ENCODE data around the gene AP1M2. TPM values are rescaled to one million over a fixed set of nuclear protein-coding genes. Genes with fewer than 3 reads are reported as not detected.
"Not testable (repeated sequence)": the region's sequence is repeated elsewhere in the genome, so short reads cannot be mapped to it uniquely, and the experiment has no call there.

Gene AP1M2
- polyA plus RNA-seq, 3 donors, result 41.8 to 51.5 (median 41.9) TPM

DNA sequence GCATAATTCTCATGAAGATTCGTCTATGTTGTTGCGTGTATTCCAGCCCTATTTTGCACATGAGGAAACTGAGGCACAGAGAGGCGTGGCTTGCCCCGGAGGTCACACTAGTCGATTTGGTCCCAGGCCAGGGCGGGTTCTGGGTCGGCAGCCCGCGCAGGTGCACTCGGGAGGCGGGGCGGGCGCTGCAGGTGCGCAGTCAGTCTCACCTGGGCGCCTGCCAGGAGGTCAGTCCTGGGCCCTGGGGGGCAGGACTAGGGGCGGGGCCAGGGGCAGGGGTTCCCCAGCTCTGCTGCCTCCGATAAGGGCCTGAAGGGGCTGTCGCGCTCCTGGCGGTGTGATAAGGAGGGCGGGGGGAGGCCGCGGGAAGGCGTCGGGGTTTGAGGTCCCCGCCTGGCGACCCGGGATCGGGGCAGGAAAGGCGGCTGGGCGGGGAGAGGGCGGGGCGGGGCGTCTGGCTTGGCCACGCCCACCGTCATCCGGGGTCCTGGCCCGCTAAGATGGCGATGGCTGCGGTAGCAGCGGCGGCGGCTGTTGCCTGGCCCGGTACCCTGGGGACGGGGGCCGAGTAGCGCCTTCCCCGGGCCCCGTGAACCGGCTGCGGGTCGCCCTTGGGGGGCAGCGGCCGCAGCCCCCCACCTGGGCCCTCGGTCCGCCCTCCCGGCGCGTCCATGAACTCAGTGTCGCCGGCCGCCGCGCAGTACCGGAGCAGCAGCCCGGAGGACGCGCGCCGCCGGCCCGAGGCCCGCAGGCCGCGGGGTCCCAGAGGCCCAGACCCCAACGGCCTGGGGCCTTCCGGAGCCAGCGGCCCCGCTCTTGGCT, 43.5 kb downstream of the AP1M2 start, which contains the start of gene ATG4D:
Gene ATG4D, plus strand, starts transcription at position 485 of the 822 bp plus-strand sequence. Its CDS starts 187 bp downstream, at position 672.
- no peak for DNase-seq (ENCODE audit: low read depth in 3 of 3, low spot score in 2 of 3)

DNA sequence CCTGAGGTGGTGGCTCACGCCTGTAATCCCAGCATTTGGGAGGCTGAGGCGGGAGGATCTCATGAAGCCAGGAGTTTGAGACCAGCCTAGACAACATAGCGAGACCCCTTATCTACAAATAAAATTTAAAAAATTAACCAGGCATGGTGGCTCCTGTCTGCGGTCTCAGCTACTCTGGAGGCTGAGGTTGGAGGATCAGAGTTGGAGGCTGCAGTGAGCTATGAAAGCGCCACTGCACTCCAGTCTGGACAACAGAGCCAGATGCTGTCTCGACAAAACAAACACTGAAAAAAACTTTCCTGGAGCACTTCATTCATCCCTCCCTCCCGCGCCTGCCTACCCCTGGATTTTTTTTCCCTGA, 44.1 kb downstream of the AP1M2 start:
- no peak for DNase-seq (ENCODE audit: low read depth in 3 of 3, low spot score in 2 of 3)

DNA sequence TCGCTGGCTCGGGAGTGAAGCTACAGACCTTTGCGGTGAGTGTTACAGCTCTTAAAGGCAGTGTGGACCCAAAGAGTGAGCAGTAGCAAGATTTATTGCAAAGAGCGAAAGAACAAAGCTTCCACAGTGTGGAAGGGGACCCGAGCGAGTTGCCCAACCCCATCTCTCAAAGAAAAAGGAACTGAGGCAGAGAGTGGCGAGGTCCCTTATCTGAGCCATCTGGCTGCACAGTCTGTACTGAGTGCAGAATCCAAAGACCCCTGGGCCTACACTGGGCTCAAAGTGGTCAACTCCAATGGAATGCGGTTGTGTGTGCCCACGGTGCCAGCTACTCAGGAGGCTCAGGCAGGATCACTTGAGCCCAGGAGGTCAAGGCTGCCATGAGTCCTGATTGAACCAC, 48.1 kb downstream of the AP1M2 start:
- DNase-seq (ENCODE audit: low read depth in 3 of 3, low spot score in 2 of 3), result not testable (repeated sequence)

DNA sequence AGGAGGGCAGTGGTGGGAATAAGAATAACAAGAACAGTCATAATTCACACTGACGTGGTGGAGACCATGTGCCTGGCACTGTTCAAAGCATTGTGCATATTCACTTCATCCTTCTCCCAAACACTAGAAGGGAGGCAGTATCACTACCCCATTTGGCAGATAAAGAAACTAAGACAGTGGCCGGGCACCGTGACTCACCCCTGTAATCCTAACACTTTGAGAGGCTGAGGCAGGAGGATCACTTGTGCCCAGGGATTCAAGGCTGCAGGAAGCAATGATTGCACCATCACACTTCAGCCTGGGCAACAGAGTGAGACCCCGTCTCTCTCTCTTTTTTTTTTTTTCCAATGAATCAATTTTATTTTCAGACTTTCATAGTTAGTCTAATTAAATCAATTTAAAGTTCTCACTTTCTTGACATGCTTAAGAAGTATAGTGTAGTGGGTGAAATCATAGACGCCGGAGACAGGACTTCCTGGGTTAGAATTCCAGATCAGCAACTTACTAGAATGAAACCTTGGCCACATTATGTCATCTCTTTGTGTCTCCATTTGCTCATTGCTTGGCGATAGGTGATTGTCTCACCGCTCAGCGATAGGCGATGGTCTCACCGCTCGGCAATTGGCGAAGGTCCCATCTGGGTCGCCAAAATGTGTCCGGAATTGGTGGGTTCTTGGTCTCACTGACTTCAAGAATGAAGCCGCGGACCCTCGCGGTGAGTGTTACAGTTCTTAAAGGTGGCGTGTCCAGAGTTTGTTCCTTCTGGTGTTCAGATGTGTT, 48.7 kb downstream of the AP1M2 start:
- no peak for DNase-seq (ENCODE audit: low read depth in 3 of 3, low spot score in 2 of 3)

DNA sequence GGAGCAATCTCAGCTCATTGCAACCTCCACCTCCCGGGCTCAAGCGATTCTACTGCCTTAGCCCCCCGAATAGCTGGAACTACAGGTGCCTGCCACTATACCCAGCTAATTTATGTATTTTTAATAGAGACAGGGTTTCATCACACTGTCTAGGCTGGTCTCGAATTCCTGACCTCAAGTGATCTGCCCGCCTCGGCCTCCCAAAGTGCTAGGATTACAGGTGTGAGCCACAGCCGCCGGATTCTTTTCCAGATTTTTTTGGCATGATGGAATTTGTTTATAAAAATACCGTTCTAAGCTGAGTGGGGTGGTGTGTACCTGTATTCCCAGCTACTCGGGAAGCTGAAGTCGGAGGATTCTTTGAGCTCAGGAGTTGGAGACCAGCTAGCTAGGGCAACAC, 49.4 kb downstream of the AP1M2 start:
- DNase-seq (ENCODE audit: low read depth in 3 of 3, low spot score in 2 of 3), result no peak

DNA sequence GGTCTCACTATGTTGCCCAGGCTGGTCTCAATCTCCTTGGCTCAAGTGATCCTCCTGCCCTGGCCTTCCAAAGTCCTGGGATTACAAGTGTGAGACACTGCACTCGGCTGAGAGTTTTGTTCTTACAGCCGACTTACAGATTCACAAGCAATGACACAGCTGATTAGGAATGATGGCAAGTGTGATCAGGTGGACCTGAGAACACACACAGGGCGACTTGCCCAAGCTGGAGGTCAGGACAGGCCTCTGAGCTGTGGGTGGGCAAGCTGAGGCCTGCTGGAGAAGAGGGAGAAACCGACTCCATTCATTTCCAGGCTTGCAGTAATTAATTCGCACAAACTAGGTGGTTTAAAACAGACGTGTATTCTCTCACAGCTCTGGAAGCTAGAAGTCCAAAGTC, 51.5 kb downstream of the AP1M2 start:
- no peak for DNase-seq (ENCODE audit: low read depth in 3 of 3, low spot score in 2 of 3)

DNA sequence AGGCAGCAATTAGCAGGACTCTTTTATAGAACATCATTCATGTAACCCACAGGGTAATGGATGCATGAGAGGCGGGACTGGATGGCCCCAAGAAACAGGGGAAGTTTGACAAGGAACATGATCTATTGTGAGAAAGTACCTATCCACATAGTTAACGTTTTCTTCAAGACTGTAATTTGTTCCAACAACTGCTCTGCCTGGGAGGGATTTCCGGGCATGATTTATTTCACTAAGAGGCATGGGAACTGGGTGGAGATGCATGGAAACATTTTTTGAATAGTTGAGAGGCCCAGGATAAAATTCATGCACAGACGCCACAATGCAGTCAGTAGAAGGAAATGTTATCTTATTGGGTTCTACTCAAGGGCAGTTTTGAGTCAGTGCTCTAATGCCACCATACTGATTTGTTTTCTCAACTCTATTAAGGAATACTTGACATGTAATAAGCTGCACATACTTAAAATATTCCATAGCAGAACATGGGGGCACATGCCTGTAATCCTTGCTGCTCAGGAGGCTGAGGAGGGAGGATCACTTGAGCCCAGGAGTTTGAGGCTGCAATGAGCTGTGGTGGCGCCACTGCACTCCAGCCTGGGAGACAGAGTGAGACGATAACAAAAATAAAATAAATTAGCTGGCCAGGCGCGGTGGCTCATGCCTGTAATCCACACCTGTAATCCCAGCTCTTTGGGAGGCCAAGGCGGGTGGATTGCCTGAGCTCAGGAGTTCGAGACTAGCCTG, 53.3 kb downstream of the AP1M2 start:
- no peak for DNase-seq (ENCODE audit: low read depth in 3 of 3, low spot score in 2 of 3)

DNA sequence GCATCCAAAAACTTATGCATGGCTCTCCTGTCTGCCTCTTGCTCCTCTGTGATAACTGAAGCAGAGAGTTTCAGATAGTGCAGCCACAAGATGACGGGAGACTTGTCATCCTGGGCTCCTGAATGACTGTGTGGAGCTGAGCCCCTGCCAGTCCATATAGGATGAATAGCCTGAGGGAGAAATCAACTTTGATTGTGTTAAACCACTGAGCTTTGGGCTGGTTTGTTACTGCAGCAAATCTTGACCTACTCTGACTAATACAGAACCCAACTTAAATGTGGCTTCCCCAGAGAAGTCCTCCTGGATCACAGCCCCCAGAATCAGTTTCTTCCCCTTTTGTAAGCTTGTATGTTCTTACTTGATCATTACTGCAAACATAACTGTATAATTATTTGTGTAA, 54.7 kb downstream of the AP1M2 start:
- DNase-seq (ENCODE audit: low read depth in 3 of 3, low spot score in 2 of 3), result no peak

DNA sequence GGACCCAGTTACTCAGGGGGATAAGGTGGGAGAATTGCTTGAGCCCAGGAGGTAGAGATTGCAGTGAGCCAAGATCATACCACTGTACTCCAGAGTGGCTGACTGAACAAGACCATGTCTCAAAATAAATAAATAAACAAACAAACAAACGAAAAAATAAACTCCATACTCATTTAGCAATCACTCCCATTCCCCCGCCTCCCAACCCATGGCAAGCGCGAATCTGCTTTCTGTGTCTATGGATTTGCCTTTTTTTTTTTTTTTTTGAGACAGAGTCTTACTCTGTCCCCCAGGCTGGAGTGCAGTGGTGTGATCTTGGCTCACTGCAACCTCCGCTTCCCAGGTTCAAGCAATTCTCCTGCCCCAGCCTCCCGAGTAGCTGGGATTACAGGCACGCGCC, 60.2 kb downstream of the AP1M2 start:
- DNase-seq (ENCODE audit: low read depth in 3 of 3, low spot score in 2 of 3), result not testable (repeated sequence)

DNA sequence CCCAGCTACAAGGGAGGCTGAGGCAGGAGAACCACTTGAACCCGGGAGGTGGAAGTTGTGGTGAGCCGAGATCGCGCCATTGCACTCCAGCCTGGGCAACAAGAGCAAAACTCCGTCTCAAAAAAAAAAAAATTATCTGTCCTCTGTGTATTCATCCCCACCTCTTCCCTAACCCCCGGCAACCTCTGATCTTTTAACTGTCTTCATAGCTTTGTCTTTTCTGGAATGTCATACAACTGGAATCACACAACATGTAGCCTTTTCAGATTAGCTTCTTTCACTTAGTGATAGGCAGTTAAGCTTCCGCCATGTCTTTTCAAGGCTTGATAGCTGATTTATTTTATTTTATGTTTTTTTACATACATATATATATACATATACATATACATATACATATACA, 61.5 kb downstream of the AP1M2 start:
- no peak for DNase-seq (ENCODE audit: low read depth in 3 of 3, low spot score in 2 of 3)

DNA sequence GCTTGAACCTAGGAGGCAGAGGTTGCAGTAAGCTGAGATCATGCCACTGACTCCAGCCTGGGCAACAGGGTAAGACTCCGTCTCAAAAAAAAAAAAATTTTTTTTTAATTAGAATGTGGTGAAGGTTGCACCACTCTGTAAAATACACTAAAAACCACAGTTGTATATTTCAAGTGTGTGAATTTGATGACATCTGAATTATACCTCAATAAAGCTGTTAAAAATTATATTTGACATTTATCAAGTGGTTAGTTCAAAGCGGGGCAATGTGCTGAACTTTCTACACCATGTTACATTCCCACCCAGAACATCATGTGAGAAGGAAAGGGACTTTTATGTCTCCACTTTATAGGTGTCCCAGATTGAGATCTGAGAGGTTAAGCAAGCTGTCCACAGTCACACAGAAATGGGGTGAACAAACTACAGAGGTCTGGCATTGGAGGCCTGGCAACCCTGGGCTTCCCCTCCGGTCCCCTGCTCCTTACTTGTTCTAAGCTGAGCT, 63.9 kb downstream of the AP1M2 start:
- no peak for DNase-seq (ENCODE audit: low read depth in 3 of 3, low spot score in 2 of 3)

Other genes starting within 250 kb of the AP1M2 start
- 10 to 100 TPM in 1 of 3 donors, 1 to 10 TPM in 2; 7.4 to 10.7 (median 8.4) TPM for gene ICAM3, start 247.7 kb downstream of the AP1M2 start, polyA plus RNA-seq (ENCODE audit: insufficient read length in 3 of 3)
- gene TYK2, start 206.7 kb downstream of the AP1M2 start, polyA plus RNA-seq (ENCODE audit: insufficient read length in 3 of 3), result 100 to 1,000 TPM in 1 of 3 donors, 10 to 100 TPM in 2; 96.7 to 100 (median 97.5) TPM
- gene CDC37, start 183.8 kb downstream of the AP1M2 start, polyA plus RNA-seq (ENCODE audit: insufficient read length in 3 of 3), result 100 to 1,000 TPM; 141 to 150 (median 144) TPM
- 1 to 10 TPM; 1.7 to 2.8 (median 2.1) TPM for gene PDE4A, start 166.8 kb downstream of the AP1M2 start, polyA plus RNA-seq (ENCODE audit: insufficient read length in 3 of 3)
- gene KEAP1, start 84.0 kb downstream of the AP1M2 start, polyA plus RNA-seq (ENCODE audit: insufficient read length in 3 of 3), result 10 to 100 TPM; 84.6 to 89.6 (median 89.1) TPM
- 1 to 10 TPM; 1.3 to 1.7 (median 1.5) TPM for gene S1PR5, start 69.9 kb downstream of the AP1M2 start, polyA plus RNA-seq (ENCODE audit: insufficient read length in 3 of 3)
- 10 to 100 TPM; 27.3 to 33.3 (median 29.8) TPM for gene ATG4D, start 43.4 kb downstream of the AP1M2 start, polyA plus RNA-seq (ENCODE audit: insufficient read length in 3 of 3)
- gene KRI1, start 21.3 kb downstream of the AP1M2 start, polyA plus RNA-seq (ENCODE audit: insufficient read length in 3 of 3), result 10 to 100 TPM; 28.7 to 38.8 (median 37.1) TPM
- gene CDKN2D, start 18.3 kb downstream of the AP1M2 start, polyA plus RNA-seq (ENCODE audit: insufficient read length in 3 of 3), result 10 to 100 TPM; 10.8 to 11.9 (median 10.9) TPM
- 100 to 1,000 TPM; 191 to 213 (median 201) TPM for gene SLC44A2, start 38.2 kb upstream of the AP1M2 start, polyA plus RNA-seq (ENCODE audit: insufficient read length in 3 of 3)
- gene ILF3, start 67.0 kb upstream of the AP1M2 start, polyA plus RNA-seq (ENCODE audit: insufficient read length in 3 of 3), result 100 to 1,000 TPM; 238 to 254 (median 244) TPM
- gene QTRT1, start 114.1 kb upstream of the AP1M2 start, polyA plus RNA-seq (ENCODE audit: insufficient read length in 3 of 3), result 10 to 100 TPM; 36.5 to 43.7 (median 40.5) TPM
- 100 to 1,000 TPM; 119 to 129 (median 126) TPM for gene DNM2, start 130.8 kb upstream of the AP1M2 start, polyA plus RNA-seq (ENCODE audit: insufficient read length in 3 of 3)
- gene TMED1, start 248.9 kb upstream of the AP1M2 start, polyA plus RNA-seq (ENCODE audit: insufficient read length in 3 of 3), result 10 to 100 TPM; 55.6 to 60.8 (median 56.9) TPM